ENCODE data around the gene ILF3.
A peak's percentile ranks its signal among the peaks of the same experiment; 100 is the strongest.

Gene ILF3

GRCh38 chr19:10653732-10654609 is at the start of gene ILF3:
ILF3 (plus strand) TSS chr19:10654346; CDS start chr19:10670606, 16,260 bp downstream.
- DNase-seq, result peak; percentile 99

- DNase-seq, result no peak
Measured at GRCh38 chr19:10604460-10604980, 49.6 kb upstream of the ILF3 start.

GRCh38 chr19:10611907-10612306 is 42.2 kb upstream of the ILF3 start:
- DNase-seq, result no peak

- no peak for DNase-seq
Measured at GRCh38 chr19:10612499-10613119, 41.5 kb upstream of the ILF3 start.

- no peak for DNase-seq
Measured at GRCh38 chr19:10615429-10616023, 38.6 kb upstream of the ILF3 start.

GRCh38 chr19:10617409-10618121 is 36.6 kb upstream of the ILF3 start:
- no peak for DNase-seq

GRCh38 chr19:10618846-10619245 is 35.3 kb upstream of the ILF3 start:
- DNase-seq, result no peak

GRCh38 chr19:10620786-10621185 is 33.4 kb upstream of the ILF3 start:
- DNase-seq, result no peak

- DNase-seq, result no peak
Measured at GRCh38 chr19:10621966-10622365, 32.2 kb upstream of the ILF3 start.

GRCh38 chr19:10624585-10624984 is 29.6 kb upstream of the ILF3 start:
- DNase-seq, result no peak

GRCh38 chr19:10625003-10625761 is 29.0 kb upstream of the ILF3 start, which contains the start of gene SLC44A2:
SLC44A2 (plus strand) TSS chr19:10625553; CDS start chr19:10625634, 81 bp downstream.
- no peak for DNase-seq

GRCh38 chr19:10625762-10626138 is 28.4 kb upstream of the ILF3 start:
- DNase-seq, result no peak

GRCh38 chr19:10631874-10632273 is 22.3 kb upstream of the ILF3 start:
- no peak for DNase-seq

GRCh38 chr19:10634430-10634829 is 19.7 kb upstream of the ILF3 start:
- DNase-seq, result no peak

- DNase-seq, result no peak
Measured at GRCh38 chr19:10634963-10635362, 19.2 kb upstream of the ILF3 start.

GRCh38 chr19:10636304-10636972 is 17.7 kb upstream of the ILF3 start:
- DNase-seq, result no peak

GRCh38 chr19:10637894-10638293 is 16.3 kb upstream of the ILF3 start:
- no peak for DNase-seq

GRCh38 chr19:10639836-10640235 is 14.3 kb upstream of the ILF3 start:
- DNase-seq, result no peak

- DNase-seq, result no peak
Measured at GRCh38 chr19:10640361-10640760, 13.8 kb upstream of the ILF3 start.

- no peak for DNase-seq
Measured at GRCh38 chr19:10641248-10641647, 12.9 kb upstream of the ILF3 start.

GRCh38 chr19:10642473-10643171 is 11.5 kb upstream of the ILF3 start:
- no peak for DNase-seq

Measured in stimulated activated naive CD4-positive, alpha-beta T cell treated with Interleukin-2 at 50 U/mL for 16 hours (primary cell).